Fibroblast of gingiva (primary cell): Measurements from ENCODE around the gene RELCH.
A peak's percentile ranks its signal among the peaks of the same experiment; 100 is the strongest.

Experiments
- DNase-seq: peaks from one replicate; pipeline ENCODE4 v3.0.0-alpha.2; 2011; ENCODE audit warnings: low read depth

RELCH gene

GRCh38 chr18:62324917-62325805 lies 138.1 kb downstream of the RELCH start, which contains the start of gene TNFRSF11A:
Gene TNFRSF11A, plus strand, starts transcription at chr18:62325310. Its CDS starts 43 bp downstream, at chr18:62325353.
- no peak for DNase-seq

- DNase-seq = peak; percentile 1
These were observed 139.0 kb downstream of the RELCH start for GRCh38 chr18:62325806-62326645.

- no peak for DNase-seq
These were observed 139.7 kb downstream of the RELCH start for GRCh38 chr18:62326646-62327348.

- no peak for DNase-seq
These were observed 140.9 kb downstream of the RELCH start for GRCh38 chr18:62327977-62328376.

- no peak for DNase-seq
These were observed 141.8 kb downstream of the RELCH start for GRCh38 chr18:62328586-62329525.

DNA sequence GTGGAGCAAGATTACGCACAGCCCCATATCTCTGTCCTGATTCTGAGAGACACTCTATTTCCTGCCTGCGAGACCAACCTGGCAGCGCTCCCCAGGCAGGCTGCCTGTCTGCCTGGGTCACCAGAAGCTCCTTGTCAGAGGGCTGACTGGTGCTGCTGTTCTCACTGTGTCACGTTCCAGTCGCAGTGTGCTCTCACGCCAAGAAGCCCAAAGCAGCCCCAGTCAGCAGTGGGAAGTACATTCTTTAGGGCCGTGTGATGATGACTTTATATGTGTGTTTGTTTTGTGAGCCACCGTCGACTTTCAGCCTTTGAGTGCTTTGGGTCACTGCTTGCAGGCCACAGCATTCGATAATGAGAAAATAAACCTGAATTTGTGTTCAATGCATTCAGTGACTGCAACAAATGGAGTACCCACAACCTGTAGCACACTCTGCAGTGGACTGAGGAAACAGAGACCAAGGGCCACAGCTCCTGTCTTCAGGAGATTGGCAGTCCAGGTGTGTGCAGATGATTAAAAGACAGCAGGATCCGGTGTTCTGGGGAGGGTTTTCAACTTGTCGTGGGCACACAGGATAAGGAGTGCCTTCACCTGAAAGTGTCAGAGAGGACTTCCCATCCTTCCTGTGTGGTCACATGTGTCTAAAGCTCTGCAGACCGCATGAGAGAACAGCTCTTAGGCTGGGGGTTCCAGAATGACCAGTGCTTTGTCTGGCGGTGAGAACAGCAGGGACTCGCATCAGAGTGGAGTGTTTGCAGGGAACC lies 142.8 kb downstream of the RELCH start:
- DNase-seq = peak; percentile 8

DNA sequence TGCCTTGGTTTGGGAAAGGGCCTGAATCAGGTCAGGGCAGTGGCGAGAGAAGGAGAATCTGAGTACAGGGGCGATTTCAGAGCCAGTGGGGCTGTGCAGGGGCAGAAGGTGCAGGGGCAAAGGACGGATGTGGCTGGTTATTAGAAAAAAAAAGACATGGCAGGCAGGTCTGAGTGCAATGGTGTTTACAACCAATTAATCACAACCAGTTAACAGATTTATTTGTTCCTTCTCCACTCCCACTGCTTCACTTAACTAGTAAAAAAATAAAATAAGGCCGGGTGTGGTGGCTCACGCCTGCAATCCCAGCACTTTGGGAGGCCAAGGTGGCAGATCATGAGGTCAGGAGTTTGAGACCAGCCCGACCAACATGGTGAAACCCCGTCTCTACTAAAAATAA lies 143.6 kb downstream of the RELCH start:
- no peak for DNase-seq

DNA sequence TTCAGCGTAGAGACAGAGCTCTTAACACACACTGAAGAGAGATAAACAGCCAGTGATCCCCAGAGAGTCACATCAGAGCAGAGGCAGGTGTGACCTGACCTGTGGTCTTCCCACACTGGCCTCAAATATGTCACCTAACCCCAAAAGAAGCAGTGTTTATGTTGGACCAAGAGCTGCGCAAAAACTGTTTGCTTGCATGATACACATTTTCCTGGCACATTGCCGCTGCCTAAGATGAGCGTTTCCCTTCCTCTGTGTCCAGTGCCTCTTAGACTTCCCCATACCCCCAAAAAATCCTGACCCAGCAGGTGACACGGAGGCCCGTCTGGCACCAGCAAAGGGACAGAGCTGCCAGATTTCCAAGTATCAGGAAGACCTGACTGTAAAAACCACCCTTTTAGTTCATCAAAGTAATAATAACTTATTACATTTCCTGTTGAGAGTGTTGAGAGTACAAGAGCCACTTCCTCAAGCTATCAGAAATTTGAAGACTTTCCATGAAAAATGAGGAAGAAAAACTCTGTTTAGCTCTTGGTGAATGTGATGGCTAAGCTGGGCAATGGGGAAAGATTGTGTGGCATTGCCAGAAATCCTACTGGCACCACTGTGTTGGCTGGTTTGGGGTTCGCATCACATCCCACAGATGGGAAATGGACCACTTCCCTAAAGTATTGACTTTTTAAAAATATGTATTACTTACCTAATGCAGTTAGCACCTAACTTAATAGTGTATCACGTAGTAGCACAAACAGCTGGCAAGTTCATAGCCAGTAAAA lies 144.7 kb downstream of the RELCH start:
- no peak for DNase-seq

GRCh38 chr18:62332431-62332830 lies 145.4 kb downstream of the RELCH start:
- DNase-seq = no peak

GRCh38 chr18:62332964-62333695 lies 146.1 kb downstream of the RELCH start:
- no peak for DNase-seq

DNA sequence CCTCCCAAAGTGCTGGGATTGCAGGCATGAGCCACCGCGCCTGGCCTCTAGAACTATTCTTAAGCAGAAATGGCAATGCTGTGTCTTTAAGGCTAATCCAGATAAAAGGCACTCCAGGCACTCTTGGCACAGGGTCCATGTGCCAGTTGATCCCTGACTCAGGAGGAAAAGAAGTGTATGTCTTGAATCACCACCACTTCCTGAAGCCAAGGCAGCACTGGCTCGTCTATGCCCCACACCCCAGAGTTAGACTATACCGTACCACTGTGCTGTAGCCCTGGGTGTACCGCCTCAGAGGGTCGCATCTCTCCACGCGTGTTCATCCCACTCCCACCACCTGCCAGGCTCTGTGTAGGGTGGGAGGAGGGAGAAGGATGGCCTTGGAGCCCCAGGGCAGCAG lies 147.1 kb downstream of the RELCH start:
- DNase-seq = peak; percentile 4

GRCh38 chr18:62335494-62335893 lies 148.4 kb downstream of the RELCH start:
- no peak for DNase-seq

- no peak for DNase-seq
These were observed 149.6 kb downstream of the RELCH start for GRCh38 chr18:62336618-62337017.

DNA sequence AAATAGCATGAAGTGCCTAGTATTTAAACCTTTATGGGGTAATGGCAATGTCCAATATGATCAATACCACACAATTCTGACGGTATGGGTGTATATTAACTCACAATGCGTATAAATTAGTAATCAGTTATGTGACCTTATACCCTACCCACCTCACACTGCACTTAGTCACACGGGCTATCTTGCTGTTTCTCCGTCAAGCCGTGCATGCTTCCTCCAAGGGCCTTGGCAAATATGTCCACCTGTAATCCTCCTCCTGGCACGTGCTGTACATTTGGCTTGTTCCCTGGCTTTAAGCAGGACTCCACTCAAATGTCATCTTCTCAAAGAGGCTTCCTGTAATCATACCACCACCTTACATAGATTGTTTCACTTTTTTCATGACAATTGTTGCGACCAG lies 150.3 kb downstream of the RELCH start:
- no peak for DNase-seq

- no peak for DNase-seq
These were observed 151.5 kb downstream of the RELCH start for GRCh38 chr18:62338446-62339105.

GRCh38 chr18:62339106-62339988 lies 152.3 kb downstream of the RELCH start:
- no peak for DNase-seq

DNA sequence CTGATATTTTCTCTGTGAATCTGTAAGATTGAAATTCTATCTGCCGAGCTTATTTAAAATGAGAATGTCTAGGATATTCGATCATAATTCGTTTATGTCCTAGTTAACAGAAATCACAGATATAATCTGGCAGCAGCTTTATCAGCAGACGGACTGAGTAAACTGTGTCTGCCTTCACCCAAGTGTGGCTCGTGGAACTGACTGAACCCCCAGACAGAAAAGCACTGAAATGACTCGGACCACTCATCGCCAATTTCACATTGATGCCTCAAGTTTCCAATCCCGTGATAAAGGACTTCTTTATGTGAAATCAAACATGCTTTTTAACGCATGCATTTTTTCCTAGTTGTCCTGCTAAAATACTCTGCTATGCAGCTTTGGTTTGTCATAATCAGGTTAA lies 153.9 kb downstream of the RELCH start:
- no peak for DNase-seq
